KG1 (cell line): Measurements from ENCODE around the gene ILK.

Experiments used
- DNase-seq: peaks from one replicate; lab custom pipeline; 2025; lab: John Stamatoyannopoulos, UW

ILK gene

GRCh38 chr11:6636480-6636879 lies 32.9 kb downstream of the ILK start:
- no peak for DNase-seq

- DNase-seq: no peak
These were observed 34.3 kb downstream of the ILK start for GRCh38 chr11:6637871-6638270.

- DNase-seq: no peak
These were observed 34.9 kb downstream of the ILK start for GRCh38 chr11:6638429-6638828.

GRCh38 chr11:6640036-6640984 lies 36.7 kb downstream of the ILK start:
- no peak for DNase-seq

GRCh38 chr11:6640985-6641701 lies 37.6 kb downstream of the ILK start:
- DNase-seq: no peak

DNA sequence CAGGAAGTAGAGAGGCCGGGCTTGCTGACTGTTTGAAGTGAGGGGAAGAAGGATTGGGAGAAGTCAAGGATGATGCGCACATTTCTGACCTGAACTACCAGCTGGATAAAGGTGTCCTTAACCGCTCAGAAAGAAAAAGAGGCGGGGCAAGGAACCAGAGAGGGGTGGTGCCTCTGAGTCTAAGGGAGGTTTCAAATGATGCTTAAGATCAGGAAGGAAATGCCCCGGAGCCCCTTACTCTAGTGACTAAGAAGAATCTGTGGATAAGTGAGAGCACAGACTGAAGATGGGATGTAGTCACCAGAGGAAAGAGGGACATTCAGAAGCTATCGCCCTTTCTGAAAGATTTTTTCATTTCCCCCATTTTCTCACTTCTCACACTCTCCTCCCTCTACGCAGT lies 39.4 kb downstream of the ILK start:
- no peak for DNase-seq

- DNase-seq: no peak
These were observed 42.5 kb downstream of the ILK start for GRCh38 chr11:6646071-6646470.

GRCh38 chr11:6646576-6646917 lies 43.0 kb downstream of the ILK start:
- DNase-seq: peak; percentile 67

- DNase-seq: peak; percentile 67
These were observed 43.5 kb downstream of the ILK start for GRCh38 chr11:6646918-6647679.

- DNase-seq: no peak
These were observed 44.3 kb downstream of the ILK start for GRCh38 chr11:6647836-6648235.

GRCh38 chr11:6648501-6648900 lies 44.9 kb downstream of the ILK start:
- DNase-seq: no peak

DNA sequence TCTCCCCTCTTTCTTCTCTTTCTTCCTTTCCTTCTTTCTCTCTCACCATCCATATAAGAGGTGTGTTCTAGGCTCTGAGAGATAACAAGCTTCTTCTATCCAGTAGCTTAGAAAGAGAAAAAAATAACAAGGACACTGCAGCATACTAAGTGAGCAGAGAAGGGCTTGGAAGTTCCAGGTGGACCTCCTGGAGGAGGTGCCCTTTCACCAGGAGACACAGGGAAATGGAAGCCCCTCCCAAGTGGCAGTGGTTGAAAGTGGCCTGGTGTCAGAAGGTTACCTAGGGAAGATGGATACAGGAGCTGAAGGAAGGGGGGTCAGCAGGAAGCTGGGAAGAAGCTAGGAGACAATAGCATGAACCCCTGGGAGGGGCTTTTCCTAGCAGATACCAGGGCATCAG lies 46.5 kb downstream of the ILK start:
- DNase-seq: no peak

DNA sequence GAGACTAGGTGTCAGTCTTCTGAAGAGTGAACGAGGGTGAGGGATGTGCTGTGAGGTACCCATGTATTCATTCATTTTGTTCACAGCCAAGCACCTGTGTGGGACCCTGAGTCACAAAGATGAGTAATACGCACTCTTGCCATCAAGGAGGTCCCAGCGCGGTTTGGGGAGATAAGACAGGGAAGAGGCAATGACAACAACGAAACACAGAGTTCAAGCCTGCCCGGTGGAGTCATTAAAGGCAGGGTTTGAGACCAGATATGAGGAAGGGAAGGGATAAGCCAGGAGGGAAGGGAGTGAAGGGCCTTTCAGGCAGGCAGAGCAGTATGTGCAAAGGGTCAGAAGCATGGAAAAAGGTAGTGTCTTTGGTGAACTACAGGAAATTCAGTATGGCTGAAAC lies 47.4 kb downstream of the ILK start:
- DNase-seq: no peak

- no peak for DNase-seq
These were observed 48.6 kb downstream of the ILK start for GRCh38 chr11:6652182-6652581.

GRCh38 chr11:6653097-6653496 lies 49.5 kb downstream of the ILK start:
- no peak for DNase-seq

DNA sequence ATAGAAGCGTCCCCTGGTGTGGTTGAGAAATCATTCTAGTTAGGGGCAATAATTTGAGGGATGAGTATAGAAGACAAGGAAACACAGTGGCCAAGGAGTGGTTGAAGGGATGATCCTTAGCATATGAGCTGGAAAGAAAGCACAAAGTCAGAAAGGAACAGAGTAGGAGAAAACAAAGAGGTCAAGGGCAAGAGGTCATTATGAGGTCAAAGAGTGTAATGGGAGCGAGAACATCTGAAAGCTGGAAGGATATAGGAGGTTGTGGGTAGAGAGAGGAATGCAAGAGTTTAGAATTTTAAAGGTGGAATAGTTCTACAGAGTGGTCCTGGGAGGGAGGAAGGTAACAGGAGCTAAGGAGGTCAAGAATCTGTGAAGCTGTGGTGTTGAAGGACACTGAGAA lies 50.1 kb downstream of the ILK start:
- no peak for DNase-seq

DNA sequence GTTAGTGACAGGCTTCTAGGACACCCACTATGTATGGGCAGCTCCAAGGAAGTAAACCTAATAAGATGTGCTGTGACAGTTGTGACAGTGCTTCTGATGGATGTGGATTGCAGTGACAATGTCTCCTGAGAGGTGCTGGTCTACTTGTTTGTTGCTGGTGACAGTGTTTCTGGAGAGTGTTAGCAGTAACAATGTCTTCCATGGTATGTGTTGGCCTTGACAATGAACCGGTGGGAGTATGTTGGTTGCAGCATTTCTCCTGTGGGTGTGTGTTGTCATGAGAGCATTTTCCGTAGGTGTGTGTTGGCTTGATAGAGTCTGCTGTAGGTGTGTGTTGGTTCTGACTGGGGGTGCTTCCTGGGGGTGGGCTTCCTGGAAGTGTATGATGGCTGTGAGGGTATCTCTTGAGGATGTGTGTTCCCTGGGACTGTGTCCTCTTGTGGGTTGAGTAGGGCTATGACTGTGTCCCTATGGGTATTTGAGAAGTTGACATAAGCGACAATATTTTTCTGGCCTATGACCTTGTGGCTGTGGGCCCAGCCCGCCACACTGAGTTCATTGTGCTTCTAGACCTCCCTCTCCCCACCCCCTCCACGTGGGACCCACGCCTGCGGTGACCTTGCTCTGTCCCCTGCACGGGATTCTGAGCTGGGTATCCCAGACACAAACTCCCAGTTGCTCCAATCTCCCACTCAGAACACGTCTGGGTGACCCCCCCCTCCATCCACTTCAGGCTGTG lies 50.9 kb downstream of the ILK start:
- no peak for DNase-seq

DNA sequence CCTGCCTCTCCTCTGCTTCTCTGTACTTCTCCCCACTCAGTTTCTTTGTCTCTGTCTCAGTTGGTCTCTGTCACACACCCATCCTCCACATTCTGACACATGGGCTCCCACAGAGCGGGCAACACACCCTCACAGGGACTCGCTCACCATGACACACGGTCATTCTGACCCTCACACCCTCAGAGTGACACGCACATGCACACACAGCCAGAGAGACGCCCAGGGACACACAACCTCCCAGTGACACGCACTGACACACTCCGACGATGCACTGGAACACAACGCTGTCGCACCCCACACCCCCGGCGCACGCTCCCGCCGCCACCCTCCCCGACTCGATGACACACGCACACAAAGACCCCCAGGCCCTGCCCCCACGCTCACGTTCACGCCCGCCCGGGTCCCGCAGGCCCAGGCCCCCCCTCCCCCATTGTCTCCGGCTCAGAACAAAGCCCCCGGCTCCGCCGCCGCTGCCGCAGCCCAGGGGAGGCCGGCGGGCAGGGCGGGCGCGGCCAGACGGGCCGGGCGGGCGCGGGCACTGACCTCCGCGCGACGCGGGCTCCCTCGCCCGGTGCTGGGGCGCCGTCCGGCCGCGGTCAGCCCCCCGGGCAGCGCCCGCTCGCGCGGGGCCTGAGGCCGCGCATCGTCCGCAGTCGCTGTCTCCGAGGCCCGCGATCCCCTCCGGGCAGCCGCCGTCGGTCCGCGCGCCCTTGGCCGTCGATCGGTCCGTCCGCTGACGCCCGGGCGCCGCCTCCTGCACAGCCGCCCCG lies 51.6 kb downstream of the ILK start:
- no peak for DNase-seq

GRCh38 chr11:6655790-6656583 lies 52.4 kb downstream of the ILK start, which contains the start of gene DCHS1:
Gene DCHS1 (minus strand): TSS chr11:6655809. CDS start chr11:6641613, 14,196 bp downstream.
- no peak for DNase-seq

- DNase-seq: no peak
These were observed 53.0 kb downstream of the ILK start for GRCh38 chr11:6656584-6656915.
